Measurements from ENCODE around the gene SAA4.
"Not testable (repeated sequence)": the region's sequence is repeated elsewhere in the genome, so short reads cannot be mapped to it uniquely, and the experiment has no call there.

The SAA4 gene, protein sequence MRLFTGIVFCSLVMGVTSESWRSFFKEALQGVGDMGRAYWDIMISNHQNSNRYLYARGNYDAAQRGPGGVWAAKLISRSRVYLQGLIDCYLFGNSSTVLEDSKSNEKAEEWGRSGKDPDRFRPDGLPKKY

DNA sequence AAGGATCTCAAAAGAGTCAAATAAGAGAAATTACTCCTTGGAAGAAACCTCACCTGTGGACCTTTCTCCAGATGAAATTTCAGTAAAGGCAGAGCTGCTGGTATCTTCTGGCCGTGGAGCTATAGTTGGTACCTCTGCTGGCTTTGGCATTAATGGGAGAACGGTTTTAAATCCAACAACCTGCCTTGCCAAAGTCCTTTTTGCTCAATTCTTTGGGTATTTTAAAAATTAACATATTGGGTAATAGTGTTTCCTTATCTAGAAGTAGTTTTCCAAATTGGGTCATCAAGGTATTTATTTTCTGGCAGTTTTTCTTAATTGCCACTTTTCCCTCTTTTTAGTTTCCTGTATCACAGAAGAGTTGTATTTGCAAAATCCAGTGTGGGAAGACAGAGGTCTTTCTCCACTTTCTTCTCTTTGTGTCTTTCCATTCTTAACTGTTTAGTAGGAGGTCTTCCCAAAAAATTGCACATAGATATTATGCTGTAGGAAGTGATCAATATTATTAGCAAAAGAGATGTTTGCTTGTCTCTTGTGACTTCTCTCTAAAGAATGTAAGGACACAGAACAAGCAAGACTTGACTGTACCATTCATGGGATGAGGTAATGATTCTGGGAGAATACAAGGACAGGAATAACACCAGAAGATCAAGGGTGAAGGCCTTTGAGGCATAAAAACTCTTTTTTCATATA lies at the start of gene SAA4:
TSS of gene SAA4 (minus strand) at position 139 of the 693 bp plus-strand sequence. CDS start 876 bp downstream, outside the sequence.
- no peak for DNase-seq (ENCODE audit: low spot score)

DNA sequence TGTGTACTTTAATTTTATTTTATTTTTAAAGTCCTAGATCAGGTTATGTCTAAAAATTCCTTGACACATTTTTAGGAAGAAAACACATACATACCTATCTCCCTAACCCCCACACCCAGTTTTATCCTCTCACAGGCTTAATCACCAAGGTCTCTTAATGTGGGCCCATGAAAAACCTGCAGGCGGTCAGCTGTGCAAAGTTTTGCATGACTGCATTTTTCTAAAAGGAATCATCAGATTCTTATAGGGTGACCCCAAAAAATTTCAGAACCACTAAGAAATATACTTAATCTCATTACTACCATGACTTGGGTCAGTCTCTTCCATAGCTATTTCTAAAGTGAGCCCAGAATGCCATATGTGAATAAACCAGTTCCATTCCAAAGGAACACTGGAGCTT lies 49.2 kb upstream of the SAA4 start:
- DNase-seq (ENCODE audit: low spot score) = no peak

DNA sequence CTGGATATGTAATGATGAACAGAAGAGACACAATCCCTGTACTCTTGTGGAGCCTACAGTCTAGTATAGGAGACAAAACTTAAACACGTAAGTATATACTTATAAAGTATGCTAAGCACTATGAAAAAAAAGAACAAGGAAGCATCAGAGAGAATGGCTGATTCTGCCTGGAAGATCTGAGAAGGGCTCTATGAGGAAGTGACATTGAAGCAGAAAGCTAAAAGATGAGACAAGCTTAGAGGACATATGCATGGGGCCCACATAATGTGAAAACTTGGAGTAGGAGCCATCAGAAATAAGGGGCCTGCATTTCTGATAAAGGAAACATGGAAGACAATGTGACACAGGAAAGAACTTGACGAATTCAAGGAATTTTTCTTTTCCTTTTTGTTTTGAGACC lies 46.0 kb upstream of the SAA4 start:
- DNase-seq (ENCODE audit: low spot score) = no peak

DNA sequence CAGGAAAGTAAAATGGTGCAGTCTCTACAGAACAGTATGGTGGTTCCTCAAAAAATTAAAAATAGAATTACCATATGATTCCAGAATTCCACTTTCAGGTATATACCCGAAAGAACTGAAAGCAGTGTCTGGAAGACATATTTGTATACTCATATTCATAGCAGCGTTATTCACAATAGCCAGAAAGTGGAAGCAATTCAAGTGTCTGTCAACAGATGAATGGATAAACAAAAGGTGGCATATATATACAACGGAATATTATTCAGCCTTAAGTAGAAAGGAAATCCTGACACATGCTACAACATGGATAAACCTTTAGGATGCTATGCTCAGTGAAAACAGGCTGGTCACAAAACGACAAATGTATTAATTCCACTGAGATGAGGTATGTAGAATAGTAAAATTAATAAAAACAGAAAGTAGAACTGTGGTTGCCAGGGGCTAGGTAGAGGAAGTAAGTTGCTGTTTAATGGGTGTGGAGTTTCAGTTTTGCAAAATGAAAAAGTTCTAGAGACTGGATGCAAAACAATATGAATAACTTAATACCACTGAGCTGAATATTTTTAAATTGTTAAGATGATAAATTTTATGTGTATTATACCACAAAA lies 43.9 kb upstream of the SAA4 start:
- no peak for DNase-seq (ENCODE audit: low spot score)

DNA sequence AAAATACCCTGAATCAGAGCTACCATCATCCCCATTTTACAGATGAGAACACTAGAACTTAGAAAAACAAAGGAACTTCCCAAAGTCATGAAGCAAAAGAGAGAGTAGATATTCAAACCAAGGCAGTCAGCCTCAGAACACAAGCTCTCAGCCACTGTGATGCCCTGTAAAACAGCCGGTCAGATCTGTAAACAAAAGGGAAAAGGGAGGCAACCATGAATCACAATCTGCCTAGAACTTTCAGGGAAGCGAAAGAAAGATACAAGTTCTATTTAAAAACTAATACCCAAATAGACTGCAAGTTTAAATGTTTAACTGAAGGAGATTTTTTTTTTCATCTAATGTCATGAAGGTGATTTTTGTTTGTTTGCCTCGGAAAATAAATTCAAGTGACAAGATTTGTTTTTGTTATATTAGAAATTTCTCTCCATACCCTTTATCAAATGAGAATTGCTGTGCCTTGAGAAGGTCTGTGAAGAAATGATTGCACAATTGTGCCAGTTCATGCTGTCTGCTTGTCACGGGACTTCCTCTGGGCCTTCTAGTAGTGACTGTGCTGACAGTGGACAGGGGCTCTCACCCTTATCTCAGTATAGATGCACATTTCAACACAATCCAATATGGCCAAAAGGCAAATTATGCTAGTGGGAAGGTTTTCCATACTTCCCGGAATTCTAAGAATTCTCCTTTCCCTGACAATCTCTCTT lies 41.1 kb upstream of the SAA4 start:
- DNase-seq (ENCODE audit: low spot score) = no peak

DNA sequence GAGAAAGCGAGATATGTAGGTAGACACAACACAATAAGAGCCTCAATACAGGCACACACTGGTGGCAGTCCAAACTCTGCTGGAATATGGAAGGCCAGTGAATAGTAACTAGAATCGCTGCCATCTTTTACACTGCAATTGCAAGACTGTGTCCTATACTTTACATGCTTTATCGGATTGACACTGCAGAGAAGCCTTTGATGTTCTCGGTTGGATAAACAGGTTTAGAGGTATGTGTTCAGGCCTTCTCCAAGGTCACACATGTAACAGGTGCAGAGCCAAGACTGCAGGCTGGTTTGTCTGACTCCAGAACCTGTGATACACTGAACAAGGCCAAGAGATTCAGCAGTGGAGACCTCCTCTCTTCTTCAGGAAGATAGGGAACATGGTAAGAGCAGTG lies 34.6 kb upstream of the SAA4 start:
- DNase-seq (ENCODE audit: low spot score) = no peak

DNA sequence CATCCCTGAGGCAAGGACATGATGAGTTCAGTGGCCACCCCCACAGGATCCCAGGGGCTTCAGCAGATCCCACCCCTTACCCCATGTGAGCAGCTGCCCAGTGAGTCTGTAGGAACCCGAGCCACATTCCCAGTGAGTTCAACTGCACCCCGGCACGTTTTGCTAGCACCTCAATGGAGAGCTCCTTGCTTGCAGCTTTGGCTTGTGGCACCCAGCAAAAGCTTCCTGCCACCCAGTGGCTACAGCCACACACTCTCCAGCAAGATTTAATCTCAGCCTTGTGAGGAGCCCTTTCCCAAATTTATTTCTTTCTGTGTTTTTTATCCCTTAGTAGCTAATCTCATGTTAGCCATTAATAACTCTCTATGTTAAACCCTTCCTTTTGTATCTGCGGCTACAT lies 33.5 kb upstream of the SAA4 start:
- DNase-seq (ENCODE audit: low spot score) = no peak

DNA sequence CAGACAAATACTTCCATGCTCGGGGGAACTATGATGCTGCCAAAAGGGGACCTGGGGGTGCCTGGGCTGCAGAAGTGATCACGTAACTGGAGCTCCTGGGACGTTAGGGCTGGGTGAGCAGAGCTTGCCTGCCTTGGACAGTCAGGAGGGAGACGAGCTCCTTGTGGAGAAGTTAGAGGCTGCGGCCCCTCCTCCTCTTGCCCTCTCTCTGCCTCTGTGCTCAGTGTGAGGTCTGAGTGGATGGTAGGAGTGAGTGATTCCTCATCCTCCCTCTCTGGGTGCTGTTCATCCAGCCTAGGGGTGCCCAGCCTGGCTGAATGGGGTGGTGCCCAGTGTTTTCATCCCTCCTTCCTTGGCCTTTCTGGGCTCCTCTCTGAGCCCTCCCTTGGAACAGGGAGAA lies 32.6 kb upstream of the SAA4 start:
- DNase-seq (ENCODE audit: low spot score) = not testable (repeated sequence)

DNA sequence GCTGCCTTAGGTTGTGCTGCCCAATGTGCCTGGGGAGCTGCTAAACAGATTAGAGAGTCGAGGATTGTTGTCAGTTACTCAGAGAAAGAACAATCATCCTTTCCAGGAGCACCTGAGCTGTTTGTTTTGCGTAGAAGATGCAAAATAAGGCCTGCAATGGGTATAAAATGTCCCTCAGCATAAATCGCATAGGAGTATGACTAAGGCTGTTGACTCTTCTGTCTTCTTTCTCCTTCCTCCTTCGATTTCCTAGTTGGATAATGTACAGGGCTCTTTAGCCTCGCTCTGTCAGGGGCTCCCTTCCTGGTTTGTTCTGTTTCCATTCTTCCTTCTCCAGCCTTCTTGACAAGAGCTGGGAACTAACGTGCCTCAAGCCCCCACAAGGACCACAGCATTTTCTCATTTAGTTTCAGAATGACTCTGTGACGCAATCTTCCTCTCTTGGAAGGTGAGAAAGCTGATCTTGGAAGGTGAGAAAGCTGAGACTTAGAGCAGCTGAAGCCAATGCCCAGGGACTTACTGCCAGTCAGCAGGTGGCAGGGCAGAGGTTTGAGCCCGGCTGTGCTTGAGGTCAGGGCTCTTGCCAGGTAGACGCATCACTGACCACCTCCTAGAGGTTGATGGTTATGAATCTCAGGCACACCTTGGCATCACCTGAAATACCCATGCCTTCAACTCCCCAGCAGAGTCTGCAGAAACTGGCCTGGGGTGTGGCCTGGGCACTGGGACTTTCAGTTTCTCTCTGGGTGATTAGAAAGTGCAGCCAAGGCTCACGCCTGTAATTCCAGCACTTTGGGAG lies 30.9 kb upstream of the SAA4 start:
- DNase-seq (ENCODE audit: low spot score) = not testable (repeated sequence)

DNA sequence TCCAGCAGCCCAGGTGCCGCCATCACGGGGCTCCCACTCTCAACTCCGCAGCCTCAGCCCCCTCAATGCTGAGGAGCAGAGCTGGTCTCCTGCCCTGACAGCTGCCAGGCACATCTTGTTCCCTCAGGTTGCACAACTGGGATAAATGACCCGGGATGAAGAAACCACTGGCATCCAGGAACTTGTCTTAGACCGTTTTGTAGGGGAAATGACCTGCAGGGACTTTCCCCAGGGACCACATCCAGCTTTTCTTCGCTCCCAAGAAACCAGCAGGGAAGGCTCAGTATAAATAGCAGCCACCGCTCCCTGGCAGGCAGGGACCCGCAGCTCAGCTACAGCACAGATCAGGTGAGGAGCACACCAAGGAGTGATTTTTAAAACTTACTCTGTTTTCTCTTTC lies 29.3 kb upstream of the SAA4 start, which contains the start of gene SAA1:
TSS of gene SAA1 (plus strand) at position 316 of the 400 bp plus-strand sequence. CDS start 624 bp downstream, outside the sequence.
- DNase-seq (ENCODE audit: low spot score) = no peak

DNA sequence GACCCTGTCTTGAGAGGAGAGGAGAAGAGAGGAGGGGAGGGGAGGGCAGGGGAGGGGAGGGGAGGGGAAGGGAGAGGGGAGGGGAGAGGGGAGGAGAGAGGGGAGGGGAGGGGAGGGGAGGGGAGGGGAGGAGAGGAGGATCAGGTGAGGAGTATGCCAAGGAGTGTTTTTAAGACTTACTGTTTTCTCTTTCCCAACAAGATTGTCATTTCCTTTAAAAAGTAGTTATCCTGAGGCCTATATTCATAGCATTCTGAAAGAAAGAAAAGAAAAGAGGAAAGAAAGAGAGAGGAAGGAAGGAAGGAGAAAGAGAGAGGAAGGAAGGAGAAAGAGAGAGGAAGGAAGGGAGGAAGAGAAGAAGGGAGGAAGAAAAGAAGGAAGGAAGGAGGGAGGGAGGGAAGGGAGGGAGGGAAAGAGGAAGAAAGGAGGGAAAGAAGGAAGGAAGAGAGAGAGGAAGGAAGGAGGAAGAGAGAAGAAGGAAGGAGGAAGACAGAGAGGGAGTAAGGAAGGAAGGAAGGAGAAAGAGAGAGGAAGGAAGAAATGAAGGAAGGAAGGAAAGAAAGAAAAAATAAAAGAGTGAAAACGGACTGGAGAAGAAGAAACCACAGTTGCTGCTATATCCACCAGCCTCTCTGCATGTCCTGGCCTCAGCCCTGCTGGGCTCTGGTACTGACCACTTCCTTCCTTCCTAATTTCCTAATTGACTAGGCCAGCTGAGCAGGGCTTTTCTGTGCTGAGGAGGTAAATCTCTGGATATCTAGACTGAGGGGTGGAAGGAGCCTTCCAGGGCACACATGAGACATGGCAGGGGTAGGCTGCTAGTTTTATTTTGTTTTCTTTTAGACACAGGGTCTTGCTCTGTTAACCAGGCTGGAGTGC lies 28.3 kb upstream of the SAA4 start:
- DNase-seq (ENCODE audit: low spot score) = no peak

DNA sequence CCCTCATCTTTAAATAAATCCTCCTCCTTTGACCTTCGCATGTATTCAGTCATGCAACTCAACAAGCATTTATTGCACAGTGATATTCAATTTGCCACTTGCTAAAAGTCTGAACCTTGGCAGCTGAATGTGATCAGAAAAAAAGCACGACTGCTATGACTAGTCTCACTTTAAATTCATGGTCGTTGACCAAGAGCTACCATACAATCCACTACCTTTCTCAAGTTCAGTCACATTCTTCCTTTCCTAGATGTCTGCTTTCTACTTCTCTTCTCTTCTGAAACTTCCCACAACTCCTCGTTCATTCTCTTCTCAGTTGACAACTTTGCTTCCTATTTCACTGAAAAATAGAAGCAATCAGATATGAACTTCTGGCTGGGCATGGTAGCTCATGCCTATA lies 27.4 kb upstream of the SAA4 start:
- DNase-seq (ENCODE audit: low spot score) = no peak

DNA sequence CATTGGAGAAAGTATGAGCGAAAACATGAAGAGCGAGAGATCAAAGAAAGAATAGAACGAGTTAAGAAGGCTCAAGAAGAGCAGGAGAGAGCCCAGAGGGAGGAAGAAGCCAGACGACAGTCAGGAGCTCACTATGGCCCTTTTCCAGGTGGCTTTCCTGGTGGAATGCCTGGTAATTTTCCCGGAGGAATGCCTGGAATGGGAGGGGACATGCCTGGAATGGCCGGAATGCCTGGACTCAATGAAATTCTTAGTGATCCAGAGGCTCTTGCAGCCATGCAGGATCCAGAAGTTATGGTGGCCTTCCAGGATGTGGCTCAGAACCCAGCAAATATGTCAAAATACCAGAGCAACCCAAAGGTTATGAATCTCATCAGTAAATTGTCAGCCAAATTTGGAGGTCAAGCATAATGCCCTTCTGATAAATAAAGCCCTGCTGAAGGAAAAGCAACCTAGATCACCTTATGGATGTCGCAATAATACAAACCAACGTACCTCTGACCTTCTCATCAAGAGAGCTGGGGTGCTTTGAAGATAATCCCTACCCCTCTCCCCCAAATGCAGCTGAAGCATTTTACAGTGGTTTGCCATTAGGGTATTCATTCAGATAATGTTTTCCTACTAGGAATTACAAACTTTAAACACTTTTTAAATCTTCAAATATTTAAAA lies 26.2 kb upstream of the SAA4 start:
- DNase-seq (ENCODE audit: low spot score) = not testable (repeated sequence)

DNA sequence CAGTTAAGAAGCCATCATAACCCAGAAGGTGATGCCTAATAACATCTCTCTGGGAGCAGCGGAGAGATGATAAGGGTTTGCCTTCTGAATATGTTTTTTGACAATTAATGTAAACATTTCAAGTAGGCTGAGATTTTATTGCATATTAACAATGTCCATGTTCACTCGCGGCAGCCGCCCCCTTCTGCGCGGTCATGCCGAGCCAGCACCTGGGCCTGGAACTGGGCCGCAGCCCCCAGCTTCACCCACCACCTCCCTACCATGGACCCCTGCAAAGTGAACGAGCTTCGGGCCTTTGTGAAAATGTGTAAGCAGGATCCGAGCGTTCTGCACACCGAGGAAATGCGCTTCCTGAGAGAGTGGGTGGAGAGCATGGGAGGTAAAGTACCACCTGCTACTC lies 25.1 kb upstream of the SAA4 start:
- DNase-seq (ENCODE audit: low spot score) = no peak

DNA sequence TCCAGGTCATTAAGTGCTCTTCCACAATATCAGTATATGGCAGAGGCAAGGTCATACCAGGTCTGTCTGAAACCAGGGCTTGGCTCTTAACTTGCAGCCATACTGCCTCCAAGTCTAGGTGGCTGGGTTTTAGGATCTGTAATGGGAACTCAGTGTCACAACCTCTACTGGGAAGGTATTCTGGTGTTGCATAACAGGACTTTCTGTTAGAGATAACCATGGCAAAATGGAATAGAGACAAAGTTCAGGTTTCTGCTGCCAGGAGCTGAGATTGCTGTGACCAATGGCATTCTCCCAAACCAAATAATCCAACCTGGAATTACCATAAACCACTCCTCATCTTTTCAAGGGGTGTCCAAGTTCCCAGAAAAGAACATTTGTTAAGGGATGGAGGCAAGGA lies 22.7 kb upstream of the SAA4 start:
- DNase-seq (ENCODE audit: low spot score) = no peak

DNA sequence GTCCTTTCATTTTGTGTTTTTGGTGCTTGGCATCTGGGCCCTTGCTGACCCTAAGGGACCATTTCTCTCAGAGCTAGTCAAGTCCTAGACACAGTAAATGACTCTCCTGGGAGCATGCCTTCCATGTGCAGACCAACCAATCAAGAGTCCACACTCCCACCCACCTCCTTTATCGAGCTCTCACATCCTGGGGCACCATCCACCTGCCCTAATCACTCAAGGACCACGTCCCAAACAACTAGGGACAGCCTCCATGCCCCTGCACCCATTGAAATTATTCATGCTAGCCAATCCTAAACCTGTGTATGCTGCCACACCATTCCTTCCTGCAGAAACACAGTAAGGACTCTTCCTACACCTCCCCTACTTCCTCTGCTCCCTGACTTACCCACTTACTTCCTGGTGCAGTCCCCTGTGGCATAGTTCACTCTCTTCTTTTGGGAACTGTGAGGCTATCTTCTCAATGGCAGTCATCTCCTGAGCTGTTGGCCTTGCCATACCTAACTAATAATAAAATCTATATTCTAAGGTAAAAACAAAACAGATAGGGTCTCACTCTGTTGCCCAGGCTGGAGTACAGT lies 18.3 kb upstream of the SAA4 start:
- no peak for DNase-seq (ENCODE audit: low spot score)

DNA sequence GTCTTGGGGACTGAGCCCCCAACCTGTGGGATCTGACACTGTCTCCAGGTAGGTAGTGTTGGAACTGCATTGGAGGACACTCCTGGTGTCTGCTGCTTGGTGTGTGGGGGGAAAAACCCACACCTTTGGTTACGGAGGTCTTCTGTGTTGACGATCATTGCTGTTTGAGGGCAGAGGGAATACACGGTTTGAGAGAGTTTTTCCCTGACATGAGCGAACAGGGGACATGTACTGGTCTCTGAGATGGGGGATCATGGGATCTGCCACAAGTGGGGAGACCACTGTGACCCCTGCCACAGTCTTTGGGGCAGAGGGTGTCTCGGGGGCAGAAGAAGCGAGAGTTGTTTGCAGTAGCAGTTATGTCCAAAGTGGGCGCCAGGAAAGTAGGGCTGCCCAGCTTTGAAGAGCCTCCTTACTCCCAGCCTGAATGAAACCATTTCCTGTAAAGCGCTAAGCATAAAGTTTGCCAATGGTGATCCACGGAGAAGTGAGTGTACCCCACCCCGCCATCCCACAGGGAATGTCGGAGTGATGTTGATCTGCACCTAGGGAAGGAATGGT lies 17.3 kb upstream of the SAA4 start:
- no peak for DNase-seq (ENCODE audit: low spot score)

DNA sequence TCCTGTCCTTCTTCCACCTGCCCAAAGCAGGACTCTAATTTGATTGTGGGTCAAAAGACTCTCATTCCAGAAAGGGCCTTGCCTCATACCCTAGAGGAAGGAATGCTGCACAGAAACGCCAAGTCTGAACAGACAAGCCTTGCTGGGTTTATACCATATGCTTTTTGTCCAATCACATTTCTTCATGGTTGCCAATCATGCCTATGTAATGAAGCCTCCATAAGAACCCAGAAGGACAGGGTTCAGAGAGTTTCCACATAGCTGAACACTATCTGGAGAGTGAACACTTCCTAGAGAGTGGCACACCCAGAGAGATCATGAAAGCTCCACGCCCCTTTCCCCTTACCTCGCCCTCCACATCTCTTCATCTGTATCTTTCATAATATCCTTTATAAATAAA lies 16.6 kb upstream of the SAA4 start:
- DNase-seq (ENCODE audit: low spot score) = no peak

DNA sequence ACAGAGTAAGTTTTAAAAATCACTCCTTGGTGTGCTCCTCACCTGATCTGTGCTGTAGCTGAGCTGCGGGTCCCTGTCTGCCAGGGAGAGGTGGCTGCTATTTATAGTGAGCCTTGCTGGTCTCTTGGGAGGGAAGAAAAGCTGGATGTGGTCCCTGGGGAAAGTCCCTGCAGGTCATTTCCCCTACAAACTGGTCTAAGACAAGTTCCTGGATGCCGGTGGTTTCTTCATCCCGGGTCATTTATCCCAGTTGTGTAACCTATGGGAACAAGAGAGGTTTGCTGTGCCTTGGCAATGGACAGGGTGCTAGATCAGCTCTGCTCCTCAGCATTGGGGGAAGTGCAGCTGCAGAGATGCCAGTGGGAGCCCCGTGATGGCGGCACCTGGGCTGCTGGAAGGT lies 12.0 kb upstream of the SAA4 start, which contains the start of gene SAA2:
TSS of gene SAA2 (minus strand) at position 108 of the 400 bp plus-strand sequence. CDS start 657 bp downstream, outside the sequence.
- no peak for DNase-seq (ENCODE audit: low spot score)

DNA sequence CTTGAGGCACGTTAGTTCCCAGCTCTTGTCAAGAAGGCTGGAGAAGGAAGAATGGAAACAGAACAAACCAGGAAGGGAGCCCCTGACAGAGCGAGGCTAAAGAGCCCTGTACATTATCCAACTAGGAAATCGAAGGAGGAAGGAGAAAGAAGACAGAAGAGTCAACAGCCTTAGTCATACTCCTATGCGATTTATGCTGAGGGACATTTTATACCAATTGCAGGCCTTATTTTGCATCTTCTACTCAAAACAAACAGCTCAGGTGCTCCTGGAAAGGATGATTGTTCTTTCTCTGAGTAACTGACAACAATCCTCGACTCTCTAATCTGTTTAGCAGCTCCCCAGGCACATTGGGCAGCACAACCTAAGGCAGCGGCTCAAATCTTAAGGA lies 10.6 kb upstream of the SAA4 start:
- not testable (repeated sequence) for DNase-seq (ENCODE audit: low spot score)

All from CD4-positive, alpha-beta T cell treated with Interleukin-6 at 100 ng/mL for 8 hours (primary cell).